ENCODE measurements around the gene KRTAP1-4.
"Not testable (repeated sequence)": the region's sequence is repeated elsewhere in the genome, so short reads cannot be mapped to it uniquely, and the experiment has no call there.

KRTAP1-4 gene

GRCh38 chr17:41058741-41059140 is 28.7 kb upstream of the KRTAP1-4 start:
- no peak for TF ChIP-seq CTCF (IDR thresholded peaks at IDR 0.05; ENCODE audit: low read length, missing control alignments)
- DNase-seq (ENCODE audit: low read depth), result no peak
- H3K4me3 ChIP-seq (replicated peaks; ENCODE audit: low read depth, low read length), result no peak overlapping the region

GRCh38 chr17:41057547-41057946 is 27.6 kb upstream of the KRTAP1-4 start:
- no peak for DNase-seq (ENCODE audit: low read depth)
- H3K4me3 ChIP-seq (replicated peaks; ENCODE audit: low read depth, low read length), result no peak overlapping the region
- no peak for TF ChIP-seq CTCF (IDR thresholded peaks at IDR 0.05; ENCODE audit: low read length, missing control alignments)

GRCh38 chr17:41055130-41055529 is 25.1 kb upstream of the KRTAP1-4 start, which contains the start of gene KRTAP2-2:
Gene KRTAP2-2 (minus strand): TSS chr17:41055230. CDS start chr17:41055211, 19 bp downstream.
- not testable (repeated sequence) for DNase-seq (ENCODE audit: low read depth)

GRCh38 chr17:41054556-41054955 is 24.6 kb upstream of the KRTAP1-4 start:
- DNase-seq (ENCODE audit: low read depth); H3K4me3 ChIP-seq (replicated peaks; ENCODE audit: low read depth, low read length): not testable (repeated sequence)

More at GRCh38 chr17:41055130-41055529, 25.1 kb upstream of the KRTAP1-4 start, which contains the start of gene KRTAP2-2:
- H3K4me3 ChIP-seq (replicated peaks; ENCODE audit: low read depth, low read length), result not testable (repeated sequence)

- no peak for TF ChIP-seq CTCF (IDR thresholded peaks at IDR 0.05; ENCODE audit: low read length, missing control alignments)
- H3K4me3 ChIP-seq (replicated peaks; ENCODE audit: low read depth, low read length), result no peak overlapping the region
- DNase-seq (ENCODE audit: low read depth), result no peak
Observed at GRCh38 chr17:41054025-41054424, 24.0 kb upstream of the KRTAP1-4 start.

- no peak overlapping the region for H3K4me3 ChIP-seq (replicated peaks; ENCODE audit: low read depth, low read length)
- TF ChIP-seq CTCF (IDR thresholded peaks at IDR 0.05; ENCODE audit: low read length, missing control alignments), result no peak
- no peak for DNase-seq (ENCODE audit: low read depth)
Observed at GRCh38 chr17:41052566-41052965, 22.6 kb upstream of the KRTAP1-4 start.

GRCh38 chr17:41049110-41049509 is 19.1 kb upstream of the KRTAP1-4 start:
- no peak for TF ChIP-seq CTCF (IDR thresholded peaks at IDR 0.05; ENCODE audit: low read length, missing control alignments)
- no peak overlapping the region for H3K4me3 ChIP-seq (replicated peaks; ENCODE audit: low read depth, low read length)
- DNase-seq (ENCODE audit: low read depth), result peak; percentile 17

GRCh38 chr17:41048441-41048840 is 18.4 kb upstream of the KRTAP1-4 start:
- TF ChIP-seq CTCF (IDR thresholded peaks at IDR 0.05; ENCODE audit: low read length, missing control alignments), result no peak
- no peak for DNase-seq (ENCODE audit: low read depth)
- H3K4me3 ChIP-seq (replicated peaks; ENCODE audit: low read depth, low read length), result no peak overlapping the region

GRCh38 chr17:41046735-41047465 is 16.9 kb upstream of the KRTAP1-4 start, which contains the start of gene KRTAP2-1:
Gene KRTAP2-1 (minus strand): TSS chr17:41047316. CDS start chr17:41047267, 49 bp downstream.
- not testable (repeated sequence) for H3K4me3 ChIP-seq (replicated peaks; ENCODE audit: low read depth, low read length); DNase-seq (ENCODE audit: low read depth)
